PC-9 (cell line): ENCODE results near the gene IL1RN. TPM values are rescaled to one million over a fixed set of nuclear protein-coding genes. Genes with fewer than 3 reads are reported as not detected.

ENCODE experiments used
- BruUV-seq: library from RNA; stranded (reverse); fragments of 400-500 nt; replicated peaks from 2 replicates; lab custom pipeline; 2021; lab: Mats Ljungman, UMichigan
- CTCF ChIA-PET: fragments of 300-600 bp; sonication (Branson Sonifier 250); formaldehyde crosslinking; loops from one replicate; lab custom pipeline; 2022; ENCODE audit warnings: antibody characterized with exemption; lab: Charles Lee
- POLR2A ChIA-PET: fragments of 300-600 bp; sonication (Branson Sonifier 250); formaldehyde crosslinking; loops from one replicate; lab custom pipeline; 2022; ENCODE audit warnings: antibody characterized with exemption; ENCODE audit not compliant: unreplicated experiment; lab: Charles Lee
- DNase-seq, 2 experiments: peaks; one replicate each; pipeline versions ENCODE4 v3.0.0 to v3.0.0-alpha.2; 2015 to 2022; ENCODE audit warnings: mixed read lengths in 1 of 2
- H2AFZ ChIP-seq: fragments of 200-600 bp; sonication (generic); 2 replicates; pipeline ENCODE4 v1.8.1; 2017; ENCODE audit warnings: antibody characterized with exemption
- H3F3A ChIP-seq: fragments of 200-600 bp; sonication (generic); 2 replicates; pipeline ENCODE4 v1.8.1; 2017; ENCODE audit warnings: antibody characterized with exemption, mild to moderate bottlenecking, low read depth; ENCODE audit not compliant: insufficient read depth
- H3K27ac ChIP-seq: fragments of 200-600 bp; sonication (generic); 2 replicates; pipeline ENCODE4 v1.6.1; 2016; ENCODE audit warnings: mixed run types
- H3K27me3 ChIP-seq: fragments of 200-600 bp; sonication (generic); 2 replicates; pipeline ENCODE4 v1.6.1; 2016; ENCODE audit warnings: low read depth, mixed run types; ENCODE audit not compliant: insufficient read depth
- H3K36me3 ChIP-seq: fragments of 200-600 bp; sonication (generic); 2 replicates; pipeline ENCODE4 v1.6.1; 2016; ENCODE audit warnings: low read depth, mixed run types
- H3K4me1 ChIP-seq: fragments of 200-600 bp; sonication (generic); replicated peaks from 2 replicates; pipeline ENCODE4 v1.6.1; 2016; ENCODE audit warnings: mixed run types; ENCODE audit not compliant: insufficient read depth
- H3K4me2 ChIP-seq: fragments of 200-600 bp; sonication (generic); 2 replicates; pipeline ENCODE4 v1.6.1; 2017; ENCODE audit warnings: mixed run types
- H3K4me3 ChIP-seq: fragments of 200-600 bp; sonication (generic); 2 replicates; pipeline ENCODE4 v1.6.1; 2016; ENCODE audit warnings: mixed run types
- H3K79me2 ChIP-seq: fragments of 200-600 bp; sonication (generic); 2 replicates; pipeline ENCODE4 v1.6.1; 2017; ENCODE audit warnings: low read depth, mixed run types
- H3K9me2 ChIP-seq: fragments of 200-600 bp; sonication (generic); 2 replicates; pipeline ENCODE4 v1.8.1; 2017; ENCODE audit warnings: mild to moderate bottlenecking; ENCODE audit not compliant: insufficient read depth
- H3K9me3 ChIP-seq: fragments of 200-600 bp; sonication (generic); 2 replicates; pipeline ENCODE4 v1.8.1; 2016; ENCODE audit warnings: low read depth; ENCODE audit not compliant: insufficient read depth
- H4K20me1 ChIP-seq: fragments of 200-600 bp; sonication (generic); 2 replicates; pipeline ENCODE4 v1.8.1; 2017; ENCODE audit not compliant: insufficient read depth
- CTCF ChIP-seq: fragments of 200-600 bp; sonication (generic); conservative IDR thresholded peaks from 2 replicates; pipeline ENCODE4 v1.6.1; 2017; ENCODE audit warnings: mixed run types, antibody characterized with exemption, mild to moderate bottlenecking, moderate library complexity
- EZH2 ChIP-seq: fragments of 200-600 bp; sonication (generic); IDR thresholded peaks from 2 replicates; pipeline ENCODE4 v1.8.0; 2017; ENCODE audit warnings: antibody characterized with exemption, low read depth
- intact Hi-C: fragments of 100-400 bp; cut with micrococcal nuclease; formaldehyde crosslinking; loops from one replicate; pipeline ENCODE4 v1.10.0; 2022; ENCODE audit not compliant: unreplicated experiment
- total RNA-seq: library from RNA; stranded (reverse); gene quantifications from 2 replicates; pipeline ENCODE4 v1.2.3, GENCODE V29; 2021

Gene IL1RN
- total RNA-seq, 1 experiment from 2014 or later: 8.4 TPM

GRCh38 chr2:113079131-113079530 is 48.3 kb upstream of the IL1RN start:
- DNase-seq: peak; percentile 64 to 97
- no peak for TF ChIP-seq CTCF
- TF ChIP-seq EZH2: no peak
- CTCF ChIA-PET: interaction anchor here (0.6 to 2.0 kb wide), 4 partner anchors 11 to 125 kb away, joined by 3 to 20 read pairs (median 8); no protein-coding TSS in a partner anchor
- Histone ChIP-seq H3K36me3 (no peaks in the 10 kb centered on the region; the same call in 1 of the 2 replicates), H3K27me3 (no peaks in the 10 kb centered on the region), H3K9me3 (no peaks in the 10 kb centered on the region), H3K4me1 (peaks cover 66% of the 10 kb centered on the region), H3K4me2 (peak overlapping the region; percentile 83), H3K9me2 (no peaks in the 10 kb centered on the region), H3F3A (peaks cover 54% of the 10 kb centered on the region), H3K79me2 (no peaks in the 10 kb centered on the region), H2AFZ (no peak overlapping the region), H3K4me3 (peak overlapping the region; percentile 46; the same call in 1 of the 2 replicates), H3K27ac (peak overlapping the region; percentile 100), H4K20me1 (no peaks in the 10 kb centered on the region)
- intact Hi-C loops: loop anchor here (1.0 to 10.0 kb wide), 7 partner anchors 67 to 434 kb away; partner anchors contain the start of gene SLC20A1
- BruUV-seq: no TSS peak
- POLR2A ChIA-PET: interaction anchor here (0.6 kb wide), 2 partner anchors 77 to 138 kb away, joined by 3 to 11 read pairs; no protein-coding TSS in a partner anchor

GRCh38 chr2:113080134-113080533 is 47.3 kb upstream of the IL1RN start:
- peak in 1 of 2 experiments; percentile 63 for DNase-seq
- H3K4me1 ChIP-seq: peaks cover 57% of the 10 kb centered on the region
- peak overlapping the region; percentile 48; the same call in 1 of the 2 replicates for H3K4me3 ChIP-seq
- intact Hi-C loops: loop anchor here (1.0 to 5.0 kb wide), 3 partner anchors 57 to 312 kb away; no protein-coding TSS in a partner anchor
- no peaks in the 10 kb centered on the region for H3K27me3 ChIP-seq
- TF ChIP-seq CTCF (peak; percentile 80), EZH2 (no peak)
- H2AFZ ChIP-seq: peak overlapping the region; percentile 61
- no peaks in the 10 kb centered on the region for H4K20me1 ChIP-seq
- no peaks in the 10 kb centered on the region; the same call in 1 of the 2 replicates for H3K36me3 ChIP-seq
- peak overlapping the region; percentile 83 for H3K4me2 ChIP-seq
- peak overlapping the region; percentile 100 for H3K27ac ChIP-seq
- peaks cover 54% of the 10 kb centered on the region for H3F3A ChIP-seq
- ChIA-PET POLR2A (interaction anchor here (0.6 to 1.0 kb wide), 3 partner anchors 44 to 806 kb away, joined by 3 to 6 read pairs (median 5); no protein-coding TSS in a partner anchor), CTCF (interaction anchor here (0.6 to 2.0 kb wide), 19 partner anchors 8 to 291 kb away, joined by 3 to 20 read pairs (median 4); partner anchors contain the start of gene IL1F10)
- no TSS peak for BruUV-seq
- no peaks in the 10 kb centered on the region for H3K9me2 ChIP-seq
- H3K9me3 ChIP-seq: no peaks in the 10 kb centered on the region
- H3K79me2 ChIP-seq: no peaks in the 10 kb centered on the region

GRCh38 chr2:113081488-113082210 is 45.7 kb upstream of the IL1RN start:
- BruUV-seq: no TSS peak
- no peaks in the 10 kb centered on the region for H3K79me2 ChIP-seq
- no peak for DNase-seq
- H3K9me3 ChIP-seq: no peaks in the 10 kb centered on the region
- no peak overlapping the region for H2AFZ ChIP-seq
- H3K27me3 ChIP-seq: no peaks in the 10 kb centered on the region
- H3K9me2 ChIP-seq: no peaks in the 10 kb centered on the region
- peaks cover 42% of the 10 kb centered on the region for H3K4me1 ChIP-seq
- no peak overlapping the region for H3K4me2 ChIP-seq
- H3F3A ChIP-seq: peaks cover 42% of the 10 kb centered on the region
- no peak for TF ChIP-seq CTCF
- POLR2A ChIA-PET: no interaction called here
- no peak overlapping the region for H3K4me3 ChIP-seq
- H4K20me1 ChIP-seq: no peaks in the 10 kb centered on the region
- intact Hi-C loops: loop anchor here (2.0 to 5.0 kb wide), 2 partner anchors 167 to 311 kb away; no protein-coding TSS in a partner anchor
- CTCF ChIA-PET: no interaction called here
- no peak overlapping the region for H3K27ac ChIP-seq
- no peaks in the 10 kb centered on the region; the same call in 1 of the 2 replicates for H3K36me3 ChIP-seq
